PC-9 (cell line): ENCODE data around the gene GMDS. TPM values are rescaled to one million over a fixed set of nuclear protein-coding genes. Genes with fewer than 3 reads are reported as not detected.
"Not testable (repeated sequence)": the region's sequence is repeated elsewhere in the genome, so short reads cannot be mapped to it uniquely, and the experiment has no call there.

Experiments
- BruUV-seq: library from RNA; stranded (reverse); fragments of 400-500 nt; replicated peaks from 2 replicates; lab custom pipeline; 2021; lab: Mats Ljungman, UMichigan
- CTCF ChIA-PET: fragments of 300-600 bp; sonication (Branson Sonifier 250); formaldehyde crosslinking; loops from one replicate; lab custom pipeline; 2022; ENCODE audit warnings: antibody characterized with exemption; lab: Charles Lee
- POLR2A ChIA-PET: fragments of 300-600 bp; sonication (Branson Sonifier 250); formaldehyde crosslinking; loops from one replicate; lab custom pipeline; 2022; ENCODE audit warnings: antibody characterized with exemption; ENCODE audit not compliant: unreplicated experiment; lab: Charles Lee
- DNase-seq, 2 experiments: peaks; one replicate each; pipeline versions ENCODE4 v3.0.0 to v3.0.0-alpha.2; 2015 to 2022; ENCODE audit warnings: mixed read lengths in 1 of 2
- H2AFZ ChIP-seq: fragments of 200-600 bp; sonication (generic); 2 replicates; pipeline ENCODE4 v1.8.1; 2017; ENCODE audit warnings: antibody characterized with exemption
- H3F3A ChIP-seq: fragments of 200-600 bp; sonication (generic); 2 replicates; pipeline ENCODE4 v1.8.1; 2017; ENCODE audit warnings: antibody characterized with exemption, mild to moderate bottlenecking, low read depth; ENCODE audit not compliant: insufficient read depth
- H3K27ac ChIP-seq: fragments of 200-600 bp; sonication (generic); 2 replicates; pipeline ENCODE4 v1.6.1; 2016; ENCODE audit warnings: mixed run types
- H3K27me3 ChIP-seq: fragments of 200-600 bp; sonication (generic); 2 replicates; pipeline ENCODE4 v1.6.1; 2016; ENCODE audit warnings: low read depth, mixed run types; ENCODE audit not compliant: insufficient read depth
- H3K36me3 ChIP-seq: fragments of 200-600 bp; sonication (generic); 2 replicates; pipeline ENCODE4 v1.6.1; 2016; ENCODE audit warnings: low read depth, mixed run types
- H3K4me1 ChIP-seq: fragments of 200-600 bp; sonication (generic); replicated peaks from 2 replicates; pipeline ENCODE4 v1.6.1; 2016; ENCODE audit warnings: mixed run types; ENCODE audit not compliant: insufficient read depth
- H3K4me2 ChIP-seq: fragments of 200-600 bp; sonication (generic); 2 replicates; pipeline ENCODE4 v1.6.1; 2017; ENCODE audit warnings: mixed run types
- H3K4me3 ChIP-seq: fragments of 200-600 bp; sonication (generic); 2 replicates; pipeline ENCODE4 v1.6.1; 2016; ENCODE audit warnings: mixed run types
- H3K79me2 ChIP-seq: fragments of 200-600 bp; sonication (generic); 2 replicates; pipeline ENCODE4 v1.6.1; 2017; ENCODE audit warnings: low read depth, mixed run types
- H3K9me2 ChIP-seq: fragments of 200-600 bp; sonication (generic); 2 replicates; pipeline ENCODE4 v1.8.1; 2017; ENCODE audit warnings: mild to moderate bottlenecking; ENCODE audit not compliant: insufficient read depth
- H3K9me3 ChIP-seq: fragments of 200-600 bp; sonication (generic); 2 replicates; pipeline ENCODE4 v1.8.1; 2016; ENCODE audit warnings: low read depth; ENCODE audit not compliant: insufficient read depth
- H4K20me1 ChIP-seq: fragments of 200-600 bp; sonication (generic); 2 replicates; pipeline ENCODE4 v1.8.1; 2017; ENCODE audit not compliant: insufficient read depth
- EZH2 ChIP-seq: fragments of 200-600 bp; sonication (generic); IDR thresholded peaks from 2 replicates; pipeline ENCODE4 v1.8.0; 2017; ENCODE audit warnings: antibody characterized with exemption, low read depth
- intact Hi-C: fragments of 100-400 bp; cut with micrococcal nuclease; formaldehyde crosslinking; loops from one replicate; pipeline ENCODE4 v1.10.0; 2022; ENCODE audit not compliant: unreplicated experiment
- total RNA-seq: library from RNA; stranded (reverse); gene quantifications from 2 replicates; pipeline ENCODE4 v1.2.3, GENCODE V29; 2021
- TF ChIP-seq, protein P1 (sequence below): fragments of 200-600 bp; sonication (generic); conservative IDR thresholded peaks from 2 replicates; pipeline ENCODE4 v1.6.1; 2017; ENCODE audit warnings: mixed run types, antibody characterized with exemption, mild to moderate bottlenecking, moderate library complexity

Gene GMDS
- total RNA-seq, 1 experiment from 2014 or later, result 30.1 TPM

DNA sequence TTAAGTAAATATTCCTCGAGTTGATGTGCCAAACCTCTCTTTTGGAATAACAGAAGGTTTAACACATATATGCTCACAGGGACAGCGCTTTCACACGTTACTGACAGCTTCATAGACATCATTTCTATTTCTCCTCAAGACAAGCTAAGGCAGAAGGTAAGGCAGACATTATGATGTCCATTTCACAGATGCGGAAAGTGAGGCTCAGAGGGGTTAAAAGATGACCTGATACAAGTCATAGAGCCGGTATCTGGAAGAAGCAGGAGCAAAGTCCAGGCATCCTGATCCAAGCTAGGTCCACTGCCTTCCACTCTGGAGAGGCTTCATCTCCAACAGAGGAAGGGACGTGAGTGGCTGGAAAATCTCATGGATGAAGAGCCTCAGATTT is 548.9 kb downstream of the GMDS start:
- H3K79me2 ChIP-seq, result no peaks in the 10 kb centered on the region
- no peaks in the 10 kb centered on the region for H4K20me1 ChIP-seq
- no peaks in the 10 kb centered on the region for H3K27me3 ChIP-seq
- POLR2A ChIA-PET, result no interaction called here
- H3K9me3 ChIP-seq, result no peaks in the 10 kb centered on the region
- no peaks in the 10 kb centered on the region for H3F3A ChIP-seq
- CTCF ChIA-PET, result no interaction called here
- intact Hi-C loops, result no loop called here
- no peak for TF ChIP-seq EZH2
- TF ChIP-seq, protein P1, sequence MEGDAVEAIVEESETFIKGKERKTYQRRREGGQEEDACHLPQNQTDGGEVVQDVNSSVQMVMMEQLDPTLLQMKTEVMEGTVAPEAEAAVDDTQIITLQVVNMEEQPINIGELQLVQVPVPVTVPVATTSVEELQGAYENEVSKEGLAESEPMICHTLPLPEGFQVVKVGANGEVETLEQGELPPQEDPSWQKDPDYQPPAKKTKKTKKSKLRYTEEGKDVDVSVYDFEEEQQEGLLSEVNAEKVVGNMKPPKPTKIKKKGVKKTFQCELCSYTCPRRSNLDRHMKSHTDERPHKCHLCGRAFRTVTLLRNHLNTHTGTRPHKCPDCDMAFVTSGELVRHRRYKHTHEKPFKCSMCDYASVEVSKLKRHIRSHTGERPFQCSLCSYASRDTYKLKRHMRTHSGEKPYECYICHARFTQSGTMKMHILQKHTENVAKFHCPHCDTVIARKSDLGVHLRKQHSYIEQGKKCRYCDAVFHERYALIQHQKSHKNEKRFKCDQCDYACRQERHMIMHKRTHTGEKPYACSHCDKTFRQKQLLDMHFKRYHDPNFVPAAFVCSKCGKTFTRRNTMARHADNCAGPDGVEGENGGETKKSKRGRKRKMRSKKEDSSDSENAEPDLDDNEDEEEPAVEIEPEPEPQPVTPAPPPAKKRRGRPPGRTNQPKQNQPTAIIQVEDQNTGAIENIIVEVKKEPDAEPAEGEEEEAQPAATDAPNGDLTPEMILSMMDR, result no peak
- no peaks in the 10 kb centered on the region for H3K36me3 ChIP-seq
- no peaks in the 10 kb centered on the region for H3K4me1 ChIP-seq
- no peak overlapping the region for H2AFZ ChIP-seq
- no TSS peak for BruUV-seq
- no peaks in the 10 kb centered on the region for H3K9me2 ChIP-seq
- DNase-seq, result no peak
- no peak overlapping the region for H3K27ac ChIP-seq
- H3K4me3 ChIP-seq, result no peak overlapping the region
- H3K4me2 ChIP-seq, result no peak overlapping the region

DNA sequence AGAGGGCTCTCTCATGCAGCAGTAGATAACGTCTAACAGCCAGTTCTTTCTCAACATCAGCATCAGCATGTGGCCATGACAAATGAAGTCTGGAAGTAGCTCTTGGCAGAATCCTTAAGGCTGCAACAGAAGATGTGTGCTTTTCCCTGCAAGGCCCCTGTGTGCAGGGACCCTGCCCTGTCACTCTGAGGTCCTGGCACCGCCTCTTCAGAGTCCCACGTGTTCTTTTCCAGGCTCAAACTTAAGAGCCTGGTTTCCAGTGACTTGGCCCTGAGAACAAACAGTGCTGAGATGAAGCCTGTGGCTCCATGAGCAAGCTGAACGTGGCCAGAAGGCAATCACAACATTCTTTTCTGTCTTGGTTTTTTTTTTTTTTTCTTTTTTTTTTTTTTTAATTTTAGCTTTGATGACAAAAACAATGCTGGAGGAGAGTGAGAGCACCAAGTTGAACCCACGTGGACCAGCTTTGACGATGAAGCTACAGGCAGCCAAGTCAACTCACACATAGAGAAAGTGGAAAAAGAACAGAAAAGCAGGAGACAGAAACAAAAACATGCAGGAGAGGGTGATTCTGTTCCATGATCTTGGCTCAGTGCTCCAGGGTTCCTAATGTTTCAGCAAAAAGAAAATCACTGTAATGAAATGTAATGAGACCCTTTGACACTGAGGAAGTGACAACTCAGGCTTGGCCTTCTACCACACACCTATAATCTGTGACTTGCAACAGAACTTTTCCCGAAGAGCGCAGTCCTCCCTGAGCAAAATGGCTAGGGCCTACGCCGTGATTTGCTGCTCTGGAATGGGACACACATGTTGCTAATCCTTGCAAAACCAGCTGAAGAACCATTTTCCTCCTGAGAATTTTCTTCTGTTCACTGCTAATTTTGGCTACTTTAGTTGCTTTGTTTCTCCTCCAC is 549.6 kb downstream of the GMDS start:
- intact Hi-C loops, result no loop called here
- no peaks in the 10 kb centered on the region for H3K36me3 ChIP-seq
- no peaks in the 10 kb centered on the region for H3K9me2 ChIP-seq
- no peaks in the 10 kb centered on the region for H3K79me2 ChIP-seq
- no peaks in the 10 kb centered on the region for H3K27me3 ChIP-seq
- no peaks in the 10 kb centered on the region for H4K20me1 ChIP-seq
- H3K4me2 ChIP-seq, result no peak overlapping the region
- H2AFZ ChIP-seq, result no peak overlapping the region
- POLR2A ChIA-PET, result no interaction called here
- TF ChIP-seq, protein P1, result no peak
- no peak for TF ChIP-seq EZH2
- H3F3A ChIP-seq, result no peaks in the 10 kb centered on the region
- H3K4me1 ChIP-seq, result no peaks in the 10 kb centered on the region
- no peak for DNase-seq
- no peaks in the 10 kb centered on the region for H3K9me3 ChIP-seq
- no peak overlapping the region for H3K27ac ChIP-seq
- CTCF ChIA-PET, result no interaction called here
- no peak overlapping the region for H3K4me3 ChIP-seq
- BruUV-seq, result no TSS peak

DNA sequence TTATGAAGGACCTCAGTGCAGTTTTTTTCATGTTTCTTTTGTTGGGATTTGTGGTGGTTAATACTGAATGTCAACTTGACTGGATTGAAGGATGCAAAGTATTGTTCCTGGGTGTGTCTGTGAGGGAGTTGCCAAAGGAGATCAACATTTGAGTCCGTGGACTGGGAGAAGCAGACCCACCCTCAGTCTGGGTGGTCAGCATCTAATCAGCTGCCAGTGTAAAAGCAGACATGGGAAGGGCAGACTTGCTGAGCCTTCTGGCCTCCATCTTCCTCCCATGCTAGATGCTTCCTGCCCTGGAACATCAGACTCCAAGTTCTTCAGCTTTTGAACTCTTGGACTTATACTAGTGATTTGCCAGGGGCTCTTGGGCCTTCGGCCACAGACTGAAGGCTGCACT is 553.6 kb downstream of the GMDS start:
- intact Hi-C loops, DNase-seq, H3K36me3 ChIP-seq, H4K20me1 ChIP-seq, H3K9me2 ChIP-seq, CTCF ChIA-PET, H3K4me2 ChIP-seq, H3K79me2 ChIP-seq, H3K27ac ChIP-seq, POLR2A ChIA-PET, H3K9me3 ChIP-seq, H3K4me3 ChIP-seq, BruUV-seq, H2AFZ ChIP-seq, H3K27me3 ChIP-seq: not testable (repeated sequence)
- Histone ChIP-seq H3K4me1 (peaks cover 28% of the 10 kb centered on the region), H3F3A (peaks cover 18% of the 10 kb centered on the region)

DNA sequence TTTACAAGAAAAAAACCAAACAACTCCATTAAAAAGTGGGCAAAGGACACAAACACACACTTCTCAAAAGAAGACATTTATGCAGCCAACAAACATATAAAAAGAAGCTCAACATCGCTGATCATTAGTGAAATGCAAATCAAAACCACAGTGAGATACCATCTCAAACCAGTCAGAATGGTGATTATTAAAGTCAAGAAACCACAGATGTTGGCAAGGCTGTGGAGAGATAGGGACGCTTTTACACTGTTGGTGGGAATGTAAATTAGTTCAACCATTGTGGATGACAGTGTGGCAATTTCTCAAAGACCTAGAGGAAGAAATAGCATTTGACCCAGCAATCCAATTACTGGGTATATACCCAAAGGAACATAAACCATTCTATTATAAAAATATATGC is 554.7 kb downstream of the GMDS start:
- H4K20me1 ChIP-seq, CTCF ChIA-PET, POLR2A ChIA-PET, H3K4me2 ChIP-seq, H3K27ac ChIP-seq, H2AFZ ChIP-seq, H3K9me3 ChIP-seq, H3K9me2 ChIP-seq, BruUV-seq, H3K4me3 ChIP-seq, H3K79me2 ChIP-seq, H3K36me3 ChIP-seq, H3K27me3 ChIP-seq, DNase-seq, intact Hi-C loops: not testable (repeated sequence)
- Histone ChIP-seq H3K4me1 (peaks cover 39% of the 10 kb centered on the region), H3F3A (peaks cover 29% of the 10 kb centered on the region)
